Adrenal gland (tissue), 12 donors: ENCODE data around the gene LMAN2. TPM values are rescaled to one million over a fixed set of nuclear protein-coding genes. Genes with fewer than 3 reads are reported as not detected.

ENCODE experiments used
- DNase-seq, 7 donors: peaks; one replicate each; pipeline ENCODE4 v3.0.0-alpha.2; 2019 to 2020
- H3K27ac ChIP-seq, 5 donors: fragments of 200-600 bp; sonication (generic) in 4 of 5; 1 replicate in 3 of 5; 2 replicates in 2 of 5; pipeline versions ENCODE4 v1.5.1 to v1.8.0; 2016 to 2020; ENCODE audit warnings: mild to moderate bottlenecking in 1 of 5
- H3K27me3 ChIP-seq: fragments of 200-600 bp; 2 replicates; pipeline ENCODE4 v1.8.0; 2021
- H3K36me3 ChIP-seq, 2 donors: fragments of 200-600 bp; replicated peaks in 1 of 2; 1 replicate in 1 of 2; 2 replicates in 1 of 2; pipeline versions ENCODE4 v1.5.1 to v1.8.0; 2018 to 2022
- H3K4me1 ChIP-seq, 2 donors: fragments of 200-600 bp; replicated peaks in 1 of 2; 1 replicate in 1 of 2; 2 replicates in 1 of 2; pipeline versions ENCODE4 v1.5.1 to v1.8.0; 2018 to 2021
- H3K4me3 ChIP-seq, 4 donors: fragments of 200-600 bp; sonication (generic) in 3 of 4; one replicate each; pipeline ENCODE4 v1.5.1; 2016 to 2018
- H3K9me3 ChIP-seq, 3 donors: fragments of 200-600 bp; sonication (generic) in 1 of 3; replicated peaks in 1 of 3; 1 replicate in 2 of 3; 2 replicates in 1 of 3; pipeline versions ENCODE4 v1.5.1 to v1.8.0; 2016 to 2021
- CTCF ChIP-seq, 6 experiments: fragments of 450-650 bp in 4 of 6; fragments of 200-600 bp in 2 of 6; sonication (generic) in 1 of 6; IDR thresholded peaks; 1 replicate in 5 of 6; 2 replicates in 1 of 6; pipeline versions ENCODE4 v1.5.1 to v1.8.0; 2016 to 2021; ENCODE audit warnings: antibody characterized with exemption in 6 of 6, mild to moderate bottlenecking in 2 of 6, moderate library complexity in 1 of 6
- POLR2A ChIP-seq, 2 donors: fragments of 450-650 bp; IDR thresholded peaks; one replicate each; pipeline ENCODE4 v1.6.1; 2017; ENCODE audit warnings: antibody characterized with exemption in 2 of 2, mild to moderate bottlenecking in 2 of 2, moderate library complexity in 1 of 2
- WGBS, 4 donors: extraction: QIAGEN DNeasy Blood & Tissue Kit in 2 of 4; methylation state at CpG; one replicate each; pipeline versions ENCODE4 v1.1.5 to v1.1.7; 2013 to 2017; 5-methylcytosine and 5-hydroxymethylcytosine counted together
- intact Hi-C, 2 donors: fragments of 100-400 bp; cut with DNase I; formaldehyde crosslinking; loops; one replicate each; pipeline versions ENCODE4 v1.14.1 to v1.15.0; 2022 to 2023
- polyA plus RNA-seq, 3 donors: library from polyadenylated mRNA; stranded (reverse); fragments of 200-250 nt in 2 of 3; fragments of 350-450 nt in 1 of 3; fragmentation: Illumina TruSeq in 1 of 3; extraction: RNeasy Lipid Tissue Mini Kit (QIAGEN cat#74804) in 1 of 3; gene quantifications; one replicate each; pipeline ENCODE4 v1.2.3, GENCODE V29; 2013 to 2014
- total RNA-seq, 9 donors: library from RNA; depleted of rRNA in 4 of 9; stranded (reverse); fragments of >200 nt in 4 of 9; fragments of 120-200 nt in 1 of 9; fragmentation: NEBNext Ultra II Directional in 1 of 9; extraction: Animal tissue kit (Norgen Biotek cat#: 25700) in 1 of 9; gene quantifications; one replicate each; pipeline versions ENCODE4 v1.1.0 to v1.2.4, GENCODE V29; 2013 to 2023
- donor health status: healthy with polysubstance abuse.
- donor health status: Bipolar disorder and iron deficiency.
- donor health status: DM: yes; HTN: yes; CAD: no.
- donor health status: DM: no; HTN: no; CAD: no.
- donor health status: DM: no; HTN: no; CAD: no.
- donor health status: DM: yes; HTN: yes; CAD: no.

LMAN2 gene
- total and polyA plus RNA-seq, 12 donors, result 85.7 to 398 (median 150) TPM

GRCh38 chr5:177334781-177335700 is 16.4 kb downstream of the LMAN2 start:
- H3K27ac ChIP-seq, result no peak overlapping the region
- H3K9me3 ChIP-seq, result no peaks in the 10 kb centered on the region
- DNase-seq, result no peak
- H3K4me1 ChIP-seq, result no peaks in the 10 kb centered on the region
- no peaks in the 10 kb centered on the region for H3K27me3 ChIP-seq
- no peak for TF ChIP-seq CTCF (IDR thresholded peaks at IDR 0.05)
- TF ChIP-seq POLR2A (IDR thresholded peaks at IDR 0.05), result no peak
- peaks cover 0 to 82% of the 10 kb centered on the region in 2 donors for H3K36me3 ChIP-seq
- 87 to 91% (median 88%) methylated on average over 11 to 21 of the region's 21 CpGs for WGBS, 4 donors
- intact Hi-C loops, result no loop called here
- no peak overlapping the region for H3K4me3 ChIP-seq

- no peak for DNase-seq
- H3K4me1 ChIP-seq, result no peaks in the 10 kb centered on the region
Measured at GRCh38 chr5:177334155-177334551, 17.3 kb downstream of the LMAN2 start.

GRCh38 chr5:177333420-177334154 is 17.9 kb downstream of the LMAN2 start:
- no peaks in the 10 kb centered on the region for H3K9me3 ChIP-seq
- H3K4me3 ChIP-seq, result no peak overlapping the region
- H3K4me1 ChIP-seq, result no peaks in the 10 kb centered on the region
- H3K36me3 ChIP-seq, result peaks cover 0 to 88% of the 10 kb centered on the region in 2 donors
- TF ChIP-seq CTCF (IDR thresholded peaks at IDR 0.05) (no peak), POLR2A (IDR thresholded peaks at IDR 0.05) (no peak)
- H3K27ac ChIP-seq, result no peak overlapping the region
- no peaks in the 10 kb centered on the region for H3K27me3 ChIP-seq
- DNase-seq, result no peak
- 89 to 95% (median 90%) methylated on average over 15 to 16 of the region's 16 CpGs for WGBS, 4 donors
- intact Hi-C loops, result no loop called here

More at GRCh38 chr5:177334155-177334551, 17.3 kb downstream of the LMAN2 start:
- H3K36me3 ChIP-seq, result peaks cover 0 to 88% of the 10 kb centered on the region in 2 donors
- no peaks in the 10 kb centered on the region for H3K9me3 ChIP-seq
- H3K4me3 ChIP-seq, result no peak overlapping the region
- intact Hi-C loops, result no loop called here
- WGBS, 4 donors, result 86 to 92% (median 88%) methylated on average over 3 to 15 of the region's 15 CpGs
- H3K27ac ChIP-seq, result no peak overlapping the region
- TF ChIP-seq CTCF (IDR thresholded peaks at IDR 0.05), result no peak
- no peak for TF ChIP-seq POLR2A (IDR thresholded peaks at IDR 0.05)
- no peaks in the 10 kb centered on the region for H3K27me3 ChIP-seq

GRCh38 chr5:177332896-177333260 is 18.6 kb downstream of the LMAN2 start:
- H3K27ac ChIP-seq, result no peak overlapping the region
- peaks cover 0 to 83% of the 10 kb centered on the region in 2 donors for H3K36me3 ChIP-seq
- intact Hi-C loops, result no loop called here
- no peaks in the 10 kb centered on the region for H3K4me1 ChIP-seq
- H3K9me3 ChIP-seq, result no peaks in the 10 kb centered on the region
- 87 to 95% (median 92%) methylated on average over 12 to 13 of the region's 13 CpGs for WGBS, 4 donors
- DNase-seq, result no peak
- no peak overlapping the region for H3K4me3 ChIP-seq
- H3K27me3 ChIP-seq, result no peaks in the 10 kb centered on the region
- TF ChIP-seq CTCF (IDR thresholded peaks at IDR 0.05) (no peak), POLR2A (IDR thresholded peaks at IDR 0.05) (no peak)
